HCT116 (cell line): ENCODE data around the gene ZNF140. TPM values are rescaled to one million over a fixed set of nuclear protein-coding genes. Genes with fewer than 3 reads are reported as not detected.
A peak's percentile ranks its signal among the peaks of the same experiment; 100 is the strongest.

Source experiments
- ATAC-seq: fragments of 200-7000 bp; cut with Tn5 transposase; 2 replicates; pipeline ENCODE4 v1.9.1; 2020; ENCODE audit warnings: mild to moderate bottlenecking, moderate library complexity
- BruUV-seq: library from RNA; stranded (reverse); fragments of 400-500 nt; replicated peaks from 2 replicates; lab custom pipeline; 2021; lab: Mats Ljungman, UMichigan
- CTCF ChIA-PET: fragments of 300-600 bp; sonication (Branson Sonifier 250); formaldehyde crosslinking; loops from one replicate; lab custom pipeline; 2021; ENCODE audit warnings: antibody characterized with exemption; lab: Charles Lee
- POLR2A ChIA-PET: fragments of 300-600, 350-600 bp; sonication (Branson Sonifier 250); formaldehyde crosslinking; loops from one replicate; lab custom pipeline; 2021; ENCODE audit warnings: antibody characterized with exemption; lab: Charles Lee
- RAD21 ChIA-PET, 2 experiments: fragments of 300-600 bp; sonication (Branson Sonifier 250); formaldehyde crosslinking; loops; one replicate each; lab custom pipeline; 2023; ENCODE audit warnings: low total read pairs in 2 of 2; ENCODE audit not compliant: uncharacterized antibody in 2 of 2, unreplicated experiment in 2 of 2, low non-redundant PET in 1 of 2; lab: Charles Lee
- DNase-seq: peaks from one replicate; pipeline ENCODE4 v3.0.0-alpha.2; 2010; ENCODE audit warnings: low read depth, low spot score
- H2AFZ ChIP-seq: fragments of 200-600 bp; shearing (Covaris generic), sonication (generic); 2 replicates; pipeline ENCODE4 v1.6.1; 2017; ENCODE audit warnings: low read depth, mixed run types, mixed read lengths, antibody characterized with exemption, low read length; ENCODE audit not compliant: poor library complexity, severe bottlenecking
- H3K27ac ChIP-seq: 2 replicates; pipeline ENCODE4 v1.5.1; 2012; ENCODE audit warnings: low read depth, low read length
- H3K27me3 ChIP-seq: fragments of 200-600 bp; sonication (generic); 2 replicates; pipeline ENCODE4 v1.6.1; 2016; ENCODE audit warnings: mixed run types, low read length, mixed read lengths; ENCODE audit not compliant: insufficient read depth
- H3K36me3 ChIP-seq, 2 experiments: fragments of 200-500 bp in 1 of 2; fragments of 200-600 bp in 1 of 2; sonication (Bioruptor generic) in 1 of 2; sonication (generic) in 1 of 2; 2 replicates each; pipeline versions ENCODE4 v1.5.1 to v1.6.1; 2014 to 2016; ENCODE audit warnings: low read length in 2 of 2, inconsistent platforms in 1 of 2, mixed read lengths in 1 of 2, mixed run types in 1 of 2; ENCODE audit not compliant: insufficient read depth in 2 of 2, control insufficient read depth in 1 of 2
- H3K4me1 ChIP-seq, 2 experiments: fragments of 200-600 bp in 1 of 2; sonication (generic) in 1 of 2; 2 replicates each; pipeline versions ENCODE4 v1.5.1 to v1.6.1; 2012 to 2017; ENCODE audit warnings: low read length in 2 of 2, inconsistent platforms in 1 of 2, mild to moderate bottlenecking in 1 of 2, mixed read lengths in 1 of 2, mixed run types in 1 of 2, moderate library complexity in 1 of 2; ENCODE audit not compliant: insufficient read depth in 2 of 2, control insufficient read depth in 1 of 2
- H3K4me2 ChIP-seq: fragments of 200-600 bp; sonication (generic); 2 replicates; pipeline ENCODE4 v1.6.1; 2017; ENCODE audit warnings: mixed run types, low read length, mixed read lengths
- H3K4me3 ChIP-seq, 2 experiments: fragments of 200-600 bp in 1 of 2; sonication (generic) in 1 of 2; replicated peaks in 1 of 2; 2 replicates each; pipeline ENCODE4 v1.5.1; 2011 to 2016; ENCODE audit warnings: low read length in 2 of 2, control low read depth in 1 of 2, low read depth in 1 of 2, mild to moderate bottlenecking in 1 of 2, mixed read lengths in 1 of 2, mixed run types in 1 of 2
- H3K79me2 ChIP-seq: fragments of 200-600 bp; sonication (generic); 2 replicates; pipeline ENCODE4 v1.6.1; 2017; ENCODE audit warnings: mild to moderate bottlenecking, mixed run types, low read length, moderate library complexity, mixed read lengths; ENCODE audit not compliant: insufficient read depth
- H3K9ac ChIP-seq: fragments of 200-600 bp; sonication (generic); 2 replicates; pipeline ENCODE4 v1.6.1; 2016; ENCODE audit warnings: low read length, mixed read lengths
- H3K9me2 ChIP-seq: fragments of 200-600 bp; sonication (generic), shearing (Covaris generic); 2 replicates; pipeline ENCODE4 v1.6.1; 2017; ENCODE audit warnings: mixed run types, mild to moderate bottlenecking, moderate library complexity; ENCODE audit not compliant: insufficient read depth
- H3K9me3 ChIP-seq, 2 experiments: fragments of 200-500 bp in 1 of 2; fragments of 200-600 bp in 1 of 2; sonication (Bioruptor generic) in 1 of 2; sonication (generic) in 1 of 2; 2 replicates each; pipeline ENCODE4 v1.6.1; 2014 to 2017; ENCODE audit warnings: low read length in 2 of 2, mixed read lengths in 2 of 2, inconsistent platforms in 1 of 2, low read depth in 1 of 2, mild to moderate bottlenecking in 1 of 2, mixed run types in 1 of 2, moderate library complexity in 1 of 2; ENCODE audit not compliant: control insufficient read depth in 1 of 2, insufficient read depth in 1 of 2
- H4K20me1 ChIP-seq: fragments of 200-600 bp; sonication (generic), shearing (Covaris generic); 2 replicates; pipeline ENCODE4 v1.6.1; 2017; ENCODE audit warnings: mixed run types, mild to moderate bottlenecking, moderate library complexity; ENCODE audit not compliant: insufficient read depth
- ATF3 ChIP-seq: IDR thresholded peaks from 2 replicates; pipeline ENCODE4 v1.6.1; 2012
- CBX3 ChIP-seq: IDR thresholded peaks from 2 replicates; pipeline ENCODE4 v1.6.1; 2012; ENCODE audit warnings: low read depth
- CEBPB ChIP-seq: IDR thresholded peaks from 2 replicates; pipeline ENCODE4 v1.6.1; 2012; ENCODE audit warnings: low read depth
- EGR1 ChIP-seq: IDR thresholded peaks from 2 replicates; pipeline ENCODE4 v1.6.1; 2012; ENCODE audit warnings: low read depth
- ELF1 ChIP-seq: IDR thresholded peaks from 2 replicates; pipeline ENCODE4 v1.6.1; 2012; ENCODE audit warnings: low read depth, borderline replicate concordance
- EZH2 ChIP-seq: fragments of 200-600 bp; sonication (generic); IDR thresholded peaks from 2 replicates; pipeline ENCODE4 v1.6.1; 2017; ENCODE audit warnings: antibody characterized with exemption, mixed run types
- FOSL1 ChIP-seq: IDR thresholded peaks from 2 replicates; pipeline ENCODE4 v1.6.1; 2012; ENCODE audit warnings: low read depth
- MAX ChIP-seq: IDR thresholded peaks from 2 replicates; pipeline ENCODE4 v1.6.1; 2012
- POLR2A ChIP-seq: IDR thresholded peaks from 2 replicates; pipeline ENCODE4 v1.7.0; 2011; ENCODE audit warnings: borderline replicate concordance; ENCODE audit not compliant: insufficient read depth, insufficient read length; ENCODE audit errors: extremely low read depth
- RAD21 ChIP-seq: IDR thresholded peaks from 2 replicates; pipeline ENCODE4 v1.6.1; 2012; ENCODE audit warnings: low read depth, mild to moderate bottlenecking
- SP1 ChIP-seq: IDR thresholded peaks from 2 replicates; pipeline ENCODE4 v1.6.1; 2012; ENCODE audit warnings: low read depth
- SRF ChIP-seq: IDR thresholded peaks from 2 replicates; pipeline ENCODE4 v1.6.1; 2012; ENCODE audit warnings: low read depth
- TCF7L2 ChIP-seq: IDR thresholded peaks from 2 replicates; pipeline ENCODE4 v1.7.0; 2011; ENCODE audit warnings: borderline replicate concordance, inconsistent platforms; ENCODE audit not compliant: insufficient read depth, insufficient read length; ENCODE audit errors: extremely low read depth
- ZBTB33 ChIP-seq: IDR thresholded peaks from 2 replicates; pipeline ENCODE4 v1.6.1; 2011; ENCODE audit warnings: mild to moderate bottlenecking, low read length, moderate library complexity; ENCODE audit not compliant: insufficient replicate concordance; ENCODE audit errors: extremely low read depth
- ZFX ChIP-seq: fragments of 450-650 bp; IDR thresholded peaks from 2 replicates; pipeline ENCODE4 v1.6.1; 2017
- ZNF274 ChIP-seq: fragments of 200-500 bp; sonication (Bioruptor generic); IDR thresholded peaks from 2 replicates; pipeline ENCODE4 v1.6.1; 2014; ENCODE audit warnings: mild to moderate bottlenecking, low read depth, low read length, inconsistent platforms
- intact Hi-C: fragments of 100-400 bp; cut with micrococcal nuclease; formaldehyde crosslinking; loops from 2 replicates; pipeline ENCODE4 v1.10.0; 2022
- total RNA-seq: library from RNA; stranded (reverse); gene quantifications from one replicate; pipeline ENCODE4 v1.2.1, GENCODE V29; 2021; ENCODE audit not compliant: unreplicated experiment
- TF ChIP-seq, protein P1 (sequence below), 3 experiments: fragments of 200-600 bp in 1 of 3; sonication (generic) in 1 of 3; IDR thresholded peaks in 2 of 3; conservative IDR thresholded peaks in 1 of 3; 2 replicates each; pipeline ENCODE4 v1.5.1; 2012 to 2017; ENCODE audit warnings: low read depth in 2 of 3, low read length in 2 of 3, antibody characterized with exemption in 1 of 3, borderline replicate concordance in 1 of 3, control low read depth in 1 of 3, mild to moderate bottlenecking in 1 of 3, mixed read lengths in 1 of 3, mixed run types in 1 of 3, moderate library complexity in 1 of 3; ENCODE audit not compliant: insufficient read depth in 1 of 3

Gene ZNF140
- total RNA-seq, 1 experiment from 2014 or later: not detected

- no peak overlapping the region for H3K9ac ChIP-seq
- no peaks in the 10 kb centered on the region for H3K27me3 ChIP-seq
- no peak for DNase-seq
- RAD21 ChIA-PET: no interaction called here
- H3K4me2 ChIP-seq: no peak overlapping the region
- no peak overlapping the region for H3K4me3 ChIP-seq
- H3K79me2 ChIP-seq: no peaks in the 10 kb centered on the region
- H3K9me2 ChIP-seq: no peaks in the 10 kb centered on the region
- CTCF ChIA-PET: no interaction called here
- TF ChIP-seq MAX: no peak
- peak; percentile 72 for TF ChIP-seq ZNF274
- TF ChIP-seq ZFX: no peak
- TF ChIP-seq CEBPB: no peak
- TF ChIP-seq EGR1: no peak
- TF ChIP-seq, all 23 proteins: peak for 1
- Histone ChIP-seq H3K9me3 (peaks cover 21 to 38% of the 10 kb centered on the region in 2 experiments; a peak in 2 of 4 replicates), H3K4me1 (no peaks in the 10 kb centered on the region), H4K20me1 (no peaks in the 10 kb centered on the region), H3K27ac (no peak overlapping the region), H3K36me3 (no peaks in the 10 kb centered on the region), H2AFZ (no peak overlapping the region)
- intact Hi-C loops: no loop called here
- ATAC-seq: no peak
- POLR2A ChIA-PET: no interaction called here
- BruUV-seq: no TSS peak
Observed at GRCh38 chr12:133120385-133121191, 39.9 kb downstream of the ZNF140 start.

- no peak overlapping the region for H2AFZ ChIP-seq
- no peak overlapping the region for H3K9ac ChIP-seq
- POLR2A ChIA-PET: no interaction called here
- intact Hi-C loops: no loop called here
- no peaks in the 10 kb centered on the region for H3K4me1 ChIP-seq
- no peak for ATAC-seq
- DNase-seq: no peak
- H3K4me3 ChIP-seq: no peak overlapping the region
- RAD21 ChIA-PET: no interaction called here
- H3K36me3 ChIP-seq: no peaks in the 10 kb centered on the region
- H3K27me3 ChIP-seq: no peaks in the 10 kb centered on the region
- BruUV-seq: no TSS peak
- no peaks in the 10 kb centered on the region for H4K20me1 ChIP-seq
- no peaks in the 10 kb centered on the region for H3K79me2 ChIP-seq
- peaks cover 17 to 26% of the 10 kb centered on the region in 2 experiments; a peak in 2 of 4 replicates for H3K9me3 ChIP-seq
- no peaks in the 10 kb centered on the region for H3K9me2 ChIP-seq
- H3K4me2 ChIP-seq: no peak overlapping the region
- CTCF ChIA-PET: no interaction called here
- no peak overlapping the region for H3K27ac ChIP-seq
- TF ChIP-seq POLR2A: no peak
- no peak for TF ChIP-seq SRF
- TF ChIP-seq CBX3: no peak
- no peak for TF ChIP-seq SP1
- TF ChIP-seq FOSL1: no peak
- no peak for TF ChIP-seq ELF1
- TF ChIP-seq CEBPB: no peak
- TF ChIP-seq, protein P1, sequence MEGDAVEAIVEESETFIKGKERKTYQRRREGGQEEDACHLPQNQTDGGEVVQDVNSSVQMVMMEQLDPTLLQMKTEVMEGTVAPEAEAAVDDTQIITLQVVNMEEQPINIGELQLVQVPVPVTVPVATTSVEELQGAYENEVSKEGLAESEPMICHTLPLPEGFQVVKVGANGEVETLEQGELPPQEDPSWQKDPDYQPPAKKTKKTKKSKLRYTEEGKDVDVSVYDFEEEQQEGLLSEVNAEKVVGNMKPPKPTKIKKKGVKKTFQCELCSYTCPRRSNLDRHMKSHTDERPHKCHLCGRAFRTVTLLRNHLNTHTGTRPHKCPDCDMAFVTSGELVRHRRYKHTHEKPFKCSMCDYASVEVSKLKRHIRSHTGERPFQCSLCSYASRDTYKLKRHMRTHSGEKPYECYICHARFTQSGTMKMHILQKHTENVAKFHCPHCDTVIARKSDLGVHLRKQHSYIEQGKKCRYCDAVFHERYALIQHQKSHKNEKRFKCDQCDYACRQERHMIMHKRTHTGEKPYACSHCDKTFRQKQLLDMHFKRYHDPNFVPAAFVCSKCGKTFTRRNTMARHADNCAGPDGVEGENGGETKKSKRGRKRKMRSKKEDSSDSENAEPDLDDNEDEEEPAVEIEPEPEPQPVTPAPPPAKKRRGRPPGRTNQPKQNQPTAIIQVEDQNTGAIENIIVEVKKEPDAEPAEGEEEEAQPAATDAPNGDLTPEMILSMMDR (IDR thresholded peaks at IDR 0.05 in 2 of 3, conservative IDR thresholded peaks at IDR 0.05 in 1 of 3; ENCODE audit: borderline replicate concordance in 1 of 3, insufficient read depth in 1 of 3, low read depth in 2 of 3, low read length in 2 of 3): no peak
- no peak for TF ChIP-seq ZBTB33
- no peak for TF ChIP-seq ATF3
- TF ChIP-seq RAD21: no peak
- TF ChIP-seq TCF7L2: no peak
- no peak for TF ChIP-seq EZH2
Observed at GRCh38 chr12:133124674-133125073, 44.0 kb downstream of the ZNF140 start.
